SK-N-SH treated with all-trans-retinoic acid at 6 μM for 48 hours (cell line): ENCODE results near the gene SERPINH1.

Experiments used
- ATAC-seq: fragments of 200-7000 bp; cut with Tn5 transposase; 3 replicates; pipeline ENCODE4 v1.9.1; 2020; ENCODE audit warnings: mild to moderate bottlenecking, moderate library complexity
- ARNTL ChIP-seq: fragments of 450-650 bp; formaldehyde crosslinking; IDR thresholded peaks from 2 replicates; pipeline ENCODE4 v1.5.0; 2020; ENCODE audit warnings: low read depth, mild to moderate bottlenecking, moderate library complexity, borderline replicate concordance
- ISL1 ChIP-seq: fragments of 250-450 bp; sonication (Bioruptor Pico); IDR thresholded peaks from 2 replicates; pipeline ENCODE4 v2.1.2; 2022; ENCODE audit warnings: mild to moderate bottlenecking, moderate library complexity
- POU6F1 ChIP-seq: fragments of 250-450 bp; sonication (Bioruptor Pico); IDR thresholded peaks from 2 replicates; pipeline ENCODE4 v1.8.0; 2021; ENCODE audit warnings: low read depth, mild to moderate bottlenecking, moderate library complexity, borderline replicate concordance
- PPARA ChIP-seq: fragments of 250-450 bp; sonication (Bioruptor Pico); IDR thresholded peaks from 2 replicates; pipeline ENCODE4 v1.5.0; 2020; ENCODE audit warnings: mild to moderate bottlenecking, borderline replicate concordance
- RARB ChIP-seq: fragments of 250-450 bp; sonication (Bioruptor Pico); IDR thresholded peaks from 2 replicates; pipeline ENCODE4 v1.8.0; 2021; ENCODE audit warnings: mild to moderate bottlenecking, moderate library complexity
- TCF4 ChIP-seq: fragments of 250-450 bp; sonication (Bioruptor Pico); IDR thresholded peaks from 2 replicates; pipeline ENCODE4 v1.8.0; 2021; ENCODE audit warnings: mild to moderate bottlenecking, moderate library complexity, borderline replicate concordance
- TOX ChIP-seq: fragments of 250-450 bp; sonication (Bioruptor Pico); IDR thresholded peaks from 2 replicates; pipeline ENCODE4 v1.8.0; 2021; ENCODE audit warnings: mild to moderate bottlenecking, moderate library complexity, borderline replicate concordance
- TSHZ2 ChIP-seq: fragments of 250-450 bp; sonication (Bioruptor Pico); IDR thresholded peaks from 2 replicates; pipeline ENCODE4 v1.5.0; 2020; ENCODE audit warnings: mild to moderate bottlenecking, moderate library complexity
- ZC3H10 ChIP-seq: fragments of 250-450 bp; sonication (Bioruptor Pico); IDR thresholded peaks from 2 replicates; pipeline ENCODE4 v1.5.1; 2021; ENCODE audit warnings: mild to moderate bottlenecking, moderate library complexity
- ZFP3 ChIP-seq: fragments of 250-450 bp; sonication (Bioruptor Pico); IDR thresholded peaks from 2 replicates; pipeline ENCODE4 v1.5.0; 2020; ENCODE audit warnings: mild to moderate bottlenecking, moderate library complexity
- ZNF565 ChIP-seq: fragments of 450-650 bp; formaldehyde crosslinking; conservative IDR thresholded peaks from 2 replicates; pipeline ENCODE4 v1.5.0; 2020; ENCODE audit warnings: low read depth, mild to moderate bottlenecking, moderate library complexity
- ZNF70 ChIP-seq: fragments of 450-650 bp; formaldehyde crosslinking; IDR thresholded peaks from 2 replicates; pipeline ENCODE4 v1.5.0; 2020; ENCODE audit warnings: mild to moderate bottlenecking, moderate library complexity
- ZNF8 ChIP-seq: fragments of 450-650 bp; formaldehyde crosslinking; IDR thresholded peaks from 2 replicates; pipeline ENCODE4 v1.5.0; 2020; ENCODE audit warnings: mild to moderate bottlenecking, moderate library complexity
- TF ChIP-seq, protein P1 (sequence below): fragments of 250-450 bp; sonication (Bioruptor Pico); IDR thresholded peaks from 2 replicates; pipeline ENCODE4 v1.8.0; 2020; ENCODE audit warnings: mild to moderate bottlenecking, moderate library complexity, borderline replicate concordance
- TF ChIP-seq, protein P2 (sequence below): fragments of 250-450 bp; sonication (Bioruptor Pico); IDR thresholded peaks from 2 replicates; pipeline ENCODE4 v1.5.1; 2020; ENCODE audit warnings: low read depth, mild to moderate bottlenecking, moderate library complexity

The SERPINH1 gene

GRCh38 chr11:75523811-75524664 lies 38.0 kb upstream of the SERPINH1 start:
- TF ChIP-seq TCF4 (CRISPR knock-in tag) (no peak), PPARA (CRISPR knock-in tag) (no peak), ISL1 (CRISPR knock-in tag) (no peak), RARB (CRISPR knock-in tag) (no peak), ZNF565 (CRISPR knock-in tag) (no peak), POU6F1 (CRISPR knock-in tag) (no peak), ZFP3 (CRISPR knock-in tag) (no peak), ARNTL (CRISPR knock-in tag) (no peak), TOX (no peak), ZC3H10 (CRISPR knock-in tag) (no peak), ZNF70 (CRISPR knock-in tag) (no peak)
- TF ChIP-seq, protein P1, sequence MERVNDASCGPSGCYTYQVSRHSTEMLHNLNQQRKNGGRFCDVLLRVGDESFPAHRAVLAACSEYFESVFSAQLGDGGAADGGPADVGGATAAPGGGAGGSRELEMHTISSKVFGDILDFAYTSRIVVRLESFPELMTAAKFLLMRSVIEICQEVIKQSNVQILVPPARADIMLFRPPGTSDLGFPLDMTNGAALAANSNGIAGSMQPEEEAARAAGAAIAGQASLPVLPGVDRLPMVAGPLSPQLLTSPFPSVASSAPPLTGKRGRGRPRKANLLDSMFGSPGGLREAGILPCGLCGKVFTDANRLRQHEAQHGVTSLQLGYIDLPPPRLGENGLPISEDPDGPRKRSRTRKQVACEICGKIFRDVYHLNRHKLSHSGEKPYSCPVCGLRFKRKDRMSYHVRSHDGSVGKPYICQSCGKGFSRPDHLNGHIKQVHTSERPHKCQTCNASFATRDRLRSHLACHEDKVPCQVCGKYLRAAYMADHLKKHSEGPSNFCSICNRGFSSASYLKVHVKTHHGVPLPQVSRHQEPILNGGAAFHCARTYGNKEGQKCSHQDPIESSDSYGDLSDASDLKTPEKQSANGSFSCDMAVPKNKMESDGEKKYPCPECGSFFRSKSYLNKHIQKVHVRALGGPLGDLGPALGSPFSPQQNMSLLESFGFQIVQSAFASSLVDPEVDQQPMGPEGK (CRISPR knock-in tag) = no peak
- TF ChIP-seq, all 23 proteins: peak for 0
- ATAC-seq = no peak

DNA sequence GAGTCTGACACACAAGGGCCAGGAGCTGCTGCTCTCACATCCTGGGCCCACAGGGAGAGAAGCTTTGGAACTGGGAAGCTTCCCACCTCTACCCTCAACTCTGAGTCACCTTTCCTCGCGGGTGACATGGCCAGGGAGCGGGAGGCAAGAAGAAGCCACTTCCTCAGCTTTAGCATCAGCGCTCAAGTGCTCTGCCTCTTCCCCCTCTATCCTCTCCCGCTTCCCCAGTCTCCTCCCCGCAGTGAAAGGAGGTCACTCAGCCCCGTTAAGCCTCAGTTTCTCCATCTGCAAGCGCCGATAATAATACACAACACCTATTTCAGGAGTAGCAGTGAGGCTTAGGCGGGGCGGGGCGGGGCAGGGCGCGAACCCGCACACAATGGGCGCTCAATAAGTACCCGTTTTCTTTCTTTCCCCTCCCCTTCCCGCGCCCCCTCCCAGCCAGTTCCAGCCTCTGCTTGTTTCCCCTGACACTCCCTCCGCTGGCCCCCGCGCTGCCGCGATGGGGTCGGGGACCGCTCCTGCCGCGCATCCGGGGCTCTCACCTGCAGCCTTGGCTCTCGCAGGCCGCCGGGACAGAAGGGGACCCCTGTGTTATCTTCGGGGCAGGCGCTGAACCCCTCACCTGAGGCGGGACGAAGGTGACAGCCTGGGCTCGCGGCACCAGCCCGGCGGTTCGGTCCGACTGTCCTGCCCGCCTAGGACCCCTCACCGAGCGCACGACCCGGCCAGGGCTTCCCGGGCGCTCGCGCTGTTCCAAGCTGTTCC lies 37.2 kb upstream of the SERPINH1 start:
- ATAC-seq = no peak
- TF ChIP-seq, protein P1 (CRISPR knock-in tag) = no peak
- TF ChIP-seq ZNF70 (CRISPR knock-in tag) (no peak), ZNF8 (CRISPR knock-in tag) (no peak), TCF4 (CRISPR knock-in tag) (no peak), ZFP3 (CRISPR knock-in tag) (no peak)
- TF ChIP-seq, protein P2, sequence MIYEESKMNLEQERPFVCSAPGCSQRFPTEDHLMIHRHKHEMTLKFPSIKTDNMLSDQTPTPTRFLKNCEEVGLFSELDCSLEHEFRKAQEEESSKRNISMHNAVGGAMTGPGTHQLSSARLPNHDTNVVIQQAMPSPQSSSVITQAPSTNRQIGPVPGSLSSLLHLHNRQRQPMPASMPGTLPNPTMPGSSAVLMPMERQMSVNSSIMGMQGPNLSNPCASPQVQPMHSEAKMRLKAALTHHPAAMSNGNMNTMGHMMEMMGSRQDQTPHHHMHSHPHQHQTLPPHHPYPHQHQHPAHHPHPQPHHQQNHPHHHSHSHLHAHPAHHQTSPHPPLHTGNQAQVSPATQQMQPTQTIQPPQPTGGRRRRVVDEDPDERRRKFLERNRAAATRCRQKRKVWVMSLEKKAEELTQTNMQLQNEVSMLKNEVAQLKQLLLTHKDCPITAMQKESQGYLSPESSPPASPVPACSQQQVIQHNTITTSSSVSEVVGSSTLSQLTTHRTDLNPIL = no peak

GRCh38 chr11:75525433-75526191 lies 36.4 kb upstream of the SERPINH1 start, which contains the start of gene GDPD5:
TSS of gene GDPD5 (minus strand) at chr11:75525941. CDS start at chr11:75477735, 48,206 bp downstream.
- peak; percentile 92 for ATAC-seq
- no peak for TF ChIP-seq TSHZ2 (CRISPR knock-in tag)
